Retina (tissue), 1 donor: ENCODE measurements around the gene OMA1.

Experiments
- DNase-seq: peaks from one replicate; pipeline ENCODE4 v3.0.0-alpha.2; 2016

Gene OMA1

DNA sequence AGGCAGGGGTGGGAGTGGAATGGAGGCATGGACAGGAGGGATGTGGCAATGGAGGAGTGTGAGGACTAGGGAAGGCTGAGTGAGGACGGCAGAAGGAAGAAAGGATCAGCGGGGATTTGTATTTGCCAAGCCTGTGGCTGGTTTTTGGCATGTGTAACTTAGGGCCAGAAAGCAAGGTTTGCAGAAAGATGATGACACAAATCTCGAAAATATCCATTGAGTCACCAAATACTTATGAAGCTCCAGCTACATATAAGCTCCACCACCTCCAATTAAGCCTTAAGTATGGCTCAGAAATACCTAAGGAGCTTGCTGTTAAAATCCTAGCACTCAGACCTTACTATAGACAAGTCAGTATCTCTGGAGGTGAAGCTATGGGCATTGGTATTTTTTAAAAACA, 90.1 kb downstream of the OMA1 start:
- DNase-seq: no peak

DNA sequence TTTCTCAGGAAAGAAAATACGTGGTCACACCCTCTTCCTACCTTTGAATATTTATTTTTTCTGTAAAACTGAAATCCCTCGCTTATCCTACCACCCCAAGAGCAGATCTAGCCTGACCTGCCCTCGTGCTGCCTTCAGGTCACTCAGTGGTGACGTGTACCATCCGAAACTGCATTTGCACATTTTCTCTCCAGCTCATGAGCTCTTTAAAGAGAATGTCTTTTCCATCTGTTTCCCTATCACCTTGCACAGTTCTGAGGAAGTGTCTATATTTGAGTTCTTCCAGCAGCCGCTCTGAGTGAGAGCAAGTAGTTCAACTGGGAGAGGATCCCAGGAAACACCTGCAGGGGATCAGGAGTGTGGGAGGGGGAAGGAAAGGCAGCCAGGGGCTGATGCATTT, 91.7 kb downstream of the OMA1 start:
- DNase-seq: no peak

DNA sequence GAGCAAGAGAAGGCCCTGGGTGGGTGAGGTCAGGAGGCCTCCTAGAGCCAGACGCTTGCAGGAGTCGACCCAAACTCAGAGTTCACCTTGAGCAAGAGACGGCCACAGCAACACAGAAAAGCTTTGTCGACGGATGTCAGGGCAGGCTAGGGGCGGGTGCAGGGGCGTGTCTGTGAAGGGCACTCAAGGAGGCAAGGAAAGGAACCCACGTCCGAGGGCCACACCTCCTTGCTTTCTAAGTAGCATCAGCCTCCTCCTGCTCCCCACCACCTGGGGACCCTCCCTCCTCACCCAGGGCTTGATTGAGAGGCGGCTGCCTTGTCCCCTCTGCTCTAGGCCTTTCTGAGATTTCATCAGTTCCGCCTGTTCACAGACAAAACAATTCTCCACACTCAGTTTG, 92.1 kb downstream of the OMA1 start:
- DNase-seq: no peak

DNA sequence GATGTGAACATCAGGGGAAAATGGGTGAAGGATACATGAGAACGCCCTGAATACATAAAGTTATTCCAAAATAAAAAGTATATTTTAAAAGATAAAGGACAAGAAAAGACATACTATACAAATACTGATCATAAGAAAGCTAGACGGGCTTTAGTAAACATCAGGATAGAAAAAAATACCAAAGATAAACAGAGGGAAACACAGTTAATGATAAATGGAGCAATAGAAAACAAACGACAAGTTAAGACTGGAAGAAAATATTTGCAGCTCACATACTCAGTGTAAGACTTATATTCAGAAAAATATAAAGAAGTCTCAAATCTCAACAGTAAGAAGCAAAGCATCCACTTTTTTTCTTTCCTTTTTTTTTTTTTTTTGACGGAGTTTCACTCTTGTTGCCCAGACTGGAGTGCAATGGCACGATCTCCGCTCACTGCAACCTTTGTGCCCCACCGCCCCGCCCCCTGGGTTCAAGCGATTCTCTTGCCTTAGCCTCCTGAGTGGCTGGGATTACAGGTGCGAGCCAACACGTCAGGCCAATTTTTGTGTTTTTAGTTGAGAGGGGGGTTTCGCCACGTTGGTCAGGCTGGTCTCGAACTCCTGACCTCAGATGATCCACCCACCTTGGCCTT, 94.8 kb downstream of the OMA1 start:
- DNase-seq: no peak

DNA sequence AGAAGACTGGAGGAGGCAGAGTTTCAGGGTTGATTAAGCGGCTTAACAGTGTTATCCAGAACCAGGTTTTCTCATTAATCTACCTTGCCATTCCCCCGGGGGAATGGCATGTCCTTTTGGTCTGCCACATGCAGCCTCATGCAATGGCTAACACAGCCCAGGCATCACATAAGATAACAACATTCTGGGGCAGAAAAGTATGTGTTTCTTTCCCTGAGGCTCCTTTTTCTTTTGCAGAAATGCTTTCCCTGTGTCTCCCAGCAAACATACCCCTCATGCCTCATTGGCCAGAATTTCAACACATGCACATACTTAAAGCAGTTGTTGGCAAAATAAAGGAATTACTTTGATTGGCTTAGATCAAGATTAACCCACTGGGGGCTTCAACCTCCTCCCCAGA, 98.6 kb downstream of the OMA1 start:
- DNase-seq: no peak

DNA sequence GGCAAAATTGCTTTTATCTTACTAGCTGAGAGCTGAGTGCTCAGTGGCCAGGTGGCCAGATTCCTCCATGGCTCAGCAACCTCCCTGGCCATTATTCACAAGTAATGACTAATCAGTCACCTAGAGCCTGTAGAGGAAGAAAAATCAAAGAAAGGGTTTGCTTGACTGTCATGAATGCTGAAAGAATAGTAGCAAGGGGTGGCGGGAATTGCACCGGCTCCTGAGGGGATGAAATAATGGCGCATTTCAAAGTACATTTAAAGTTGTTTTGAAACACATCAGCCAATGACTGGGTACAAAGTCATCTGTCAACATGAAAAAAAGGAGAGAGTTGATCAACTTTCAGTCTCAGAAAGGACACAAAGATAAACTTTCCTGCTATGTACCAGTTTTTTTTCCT, 99.5 kb downstream of the OMA1 start:
- no peak for DNase-seq

DNA sequence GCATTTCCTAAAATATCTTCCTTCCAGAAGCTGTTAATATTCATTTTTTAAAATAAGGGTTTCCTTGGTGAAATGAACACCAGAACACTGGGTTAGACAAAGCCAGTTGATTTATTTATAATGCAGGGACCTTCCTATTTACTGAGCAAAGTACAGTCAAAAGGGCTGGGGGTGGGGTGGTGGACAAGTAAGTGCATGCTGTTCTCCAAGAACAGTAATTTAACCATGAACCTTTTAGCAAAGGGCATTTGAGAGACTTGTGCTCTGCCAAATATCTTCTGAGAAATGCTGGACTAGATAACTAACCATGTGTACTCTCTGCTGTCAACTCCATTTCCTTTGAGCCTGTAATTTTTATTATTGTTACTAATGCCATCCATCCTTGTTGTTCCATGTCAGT, 100.2 kb downstream of the OMA1 start:
- no peak for DNase-seq

DNA sequence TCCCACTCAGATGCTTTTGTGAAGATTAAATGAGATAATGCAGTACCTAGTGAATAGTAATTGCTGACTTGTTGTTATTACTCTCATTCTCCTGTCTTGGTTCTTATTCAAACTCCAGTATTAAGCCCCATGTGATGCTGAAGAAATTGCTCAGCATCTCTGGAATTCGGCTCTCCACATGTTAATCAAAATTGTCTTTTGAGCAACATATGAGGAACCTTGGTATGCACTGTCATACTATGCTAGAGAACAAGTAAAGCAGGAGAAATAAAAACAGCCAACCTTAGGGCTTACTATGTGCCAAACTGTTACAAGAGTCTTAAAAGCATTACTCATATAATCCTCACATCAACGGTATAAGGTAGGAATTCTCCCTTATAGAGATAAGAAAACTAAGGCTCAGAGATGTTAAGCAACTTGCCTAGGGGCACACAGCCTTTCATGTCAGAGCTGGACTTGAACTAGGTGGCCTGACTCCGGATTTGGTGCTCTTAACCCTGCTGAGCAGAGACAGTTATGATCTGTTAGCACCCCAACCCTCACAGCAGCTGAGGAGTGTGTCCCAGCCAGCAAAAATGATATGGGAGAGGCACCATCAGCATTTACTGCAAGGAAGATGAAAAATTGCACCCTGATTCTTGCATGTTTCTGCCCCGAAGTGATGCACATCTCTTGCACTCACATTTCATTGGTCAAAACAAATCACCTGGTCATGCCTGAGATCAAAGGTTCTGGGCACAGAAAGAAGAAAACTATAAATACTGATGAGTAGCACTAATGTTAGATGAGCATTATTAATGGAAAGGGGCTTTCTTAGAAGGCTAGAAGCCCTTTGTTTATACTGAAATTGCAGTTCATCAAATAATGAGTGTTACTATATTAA, 102.3 kb downstream of the OMA1 start:
- DNase-seq: no peak

DNA sequence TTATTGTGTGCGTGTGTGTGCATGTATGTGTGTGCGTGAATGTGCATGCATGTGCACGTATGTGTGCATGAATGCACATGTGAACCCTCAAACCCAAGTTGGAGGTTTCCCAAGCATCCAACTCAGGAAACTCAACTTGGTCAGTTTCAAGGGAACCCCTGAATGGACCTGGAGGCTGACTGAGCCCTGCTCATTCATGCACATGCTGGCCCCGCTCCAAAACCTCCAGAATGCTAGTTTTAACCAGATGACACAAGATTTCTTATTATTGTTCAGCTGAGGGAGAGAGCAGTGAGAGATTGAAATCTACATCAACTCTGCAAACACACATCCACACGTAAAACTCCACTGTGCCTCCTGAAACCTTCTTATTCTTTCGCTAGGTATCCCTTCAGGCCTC, 104.4 kb downstream of the OMA1 start:
- DNase-seq: peak; percentile 67

DNA sequence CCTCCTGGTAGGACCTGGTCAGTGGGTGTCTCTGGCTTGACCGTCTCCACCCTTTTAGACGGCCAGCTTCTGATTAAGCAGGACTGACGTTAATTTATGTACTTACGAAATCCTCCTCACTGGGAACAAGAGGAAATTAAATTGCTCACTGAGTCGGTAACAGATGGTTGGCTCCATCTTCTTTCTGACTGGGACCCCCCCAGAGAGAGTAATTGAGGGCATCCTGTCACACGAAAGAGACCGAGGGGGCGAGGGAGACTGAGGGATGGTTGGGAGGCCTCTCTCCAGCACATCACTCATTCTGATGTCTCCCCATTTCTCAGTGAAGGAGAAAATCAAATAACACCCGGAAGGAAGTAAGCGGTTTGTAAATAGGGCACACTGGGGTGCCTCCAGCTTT, 104.8 kb downstream of the OMA1 start:
- DNase-seq: no peak

DNA sequence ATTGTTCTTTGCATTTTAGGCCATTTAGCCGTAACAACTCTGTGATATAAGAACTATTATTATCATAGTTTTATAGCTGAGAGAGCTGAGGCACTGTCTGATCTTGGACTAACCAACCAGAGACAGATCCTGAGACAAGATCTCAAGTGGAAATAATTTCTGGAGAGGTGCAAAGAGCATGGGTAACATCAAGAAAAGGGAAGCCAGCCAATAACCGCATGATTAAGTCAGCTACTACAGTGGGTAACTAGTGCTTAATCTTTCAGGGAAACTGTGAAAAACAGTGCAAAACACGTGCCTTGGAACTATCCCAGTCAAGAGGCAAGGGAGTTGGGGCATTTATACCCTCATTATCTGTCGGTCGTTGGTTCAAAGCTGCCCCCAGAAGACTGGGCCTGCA, 105.8 kb downstream of the OMA1 start:
- DNase-seq: no peak

DNA sequence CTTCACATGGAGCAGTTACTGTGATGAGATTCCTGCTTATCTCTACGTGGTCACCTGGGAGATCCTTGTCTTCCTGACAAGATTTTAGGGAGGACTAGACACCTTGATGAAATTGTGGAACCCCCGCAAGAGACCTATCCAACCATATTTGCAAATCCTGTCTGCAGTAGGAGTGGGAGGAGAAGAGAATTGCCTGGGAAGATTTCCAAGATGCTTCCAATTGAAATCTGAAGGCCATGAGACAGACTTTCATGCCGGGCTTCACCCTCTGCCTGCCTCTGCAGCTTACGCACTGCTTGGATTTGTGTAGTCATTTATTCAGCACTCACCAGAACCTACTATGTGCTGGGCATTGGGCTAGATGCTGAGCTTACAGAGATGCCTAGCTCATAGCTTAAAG, 106.6 kb downstream of the OMA1 start:
- no peak for DNase-seq

DNA sequence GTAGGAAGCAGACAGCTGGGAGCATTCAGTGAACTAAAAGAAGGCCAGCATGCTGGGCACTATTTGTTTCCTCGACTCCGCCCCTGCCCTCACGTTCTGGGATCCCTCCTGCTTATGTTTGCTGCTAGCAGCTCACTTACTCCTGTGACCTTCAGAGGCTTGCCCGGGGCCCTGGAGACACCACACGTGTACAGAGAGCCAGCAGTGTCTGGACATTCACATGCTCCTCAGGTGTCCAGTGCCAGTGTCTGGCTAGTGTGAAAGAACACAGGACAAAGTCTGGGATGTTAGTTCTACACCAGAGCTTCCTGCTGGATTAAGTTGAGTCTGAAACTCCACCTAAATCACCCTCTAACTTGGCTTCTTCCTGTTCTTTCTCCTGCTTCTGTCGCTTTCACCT, 108.1 kb downstream of the OMA1 start:
- DNase-seq: no peak

DNA sequence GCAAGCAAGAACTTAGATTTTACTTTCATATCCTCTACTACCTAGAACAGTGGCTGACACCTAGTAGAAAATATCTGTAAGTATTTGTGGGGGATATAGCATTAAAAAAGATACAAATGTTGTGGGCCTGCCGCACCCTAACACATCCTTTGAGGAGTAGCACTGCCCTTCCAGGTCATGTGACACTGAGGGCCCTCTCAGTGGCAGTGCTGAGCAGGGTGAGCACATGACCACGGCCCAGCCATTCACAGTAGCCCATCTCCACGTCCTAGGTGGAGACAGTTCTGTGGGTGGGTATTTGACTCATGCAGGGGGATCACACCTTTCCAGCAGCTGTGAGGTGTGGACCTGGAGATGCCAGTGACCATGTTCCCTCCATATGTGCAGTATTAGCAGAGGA, 108.9 kb downstream of the OMA1 start:
- DNase-seq: no peak

DNA sequence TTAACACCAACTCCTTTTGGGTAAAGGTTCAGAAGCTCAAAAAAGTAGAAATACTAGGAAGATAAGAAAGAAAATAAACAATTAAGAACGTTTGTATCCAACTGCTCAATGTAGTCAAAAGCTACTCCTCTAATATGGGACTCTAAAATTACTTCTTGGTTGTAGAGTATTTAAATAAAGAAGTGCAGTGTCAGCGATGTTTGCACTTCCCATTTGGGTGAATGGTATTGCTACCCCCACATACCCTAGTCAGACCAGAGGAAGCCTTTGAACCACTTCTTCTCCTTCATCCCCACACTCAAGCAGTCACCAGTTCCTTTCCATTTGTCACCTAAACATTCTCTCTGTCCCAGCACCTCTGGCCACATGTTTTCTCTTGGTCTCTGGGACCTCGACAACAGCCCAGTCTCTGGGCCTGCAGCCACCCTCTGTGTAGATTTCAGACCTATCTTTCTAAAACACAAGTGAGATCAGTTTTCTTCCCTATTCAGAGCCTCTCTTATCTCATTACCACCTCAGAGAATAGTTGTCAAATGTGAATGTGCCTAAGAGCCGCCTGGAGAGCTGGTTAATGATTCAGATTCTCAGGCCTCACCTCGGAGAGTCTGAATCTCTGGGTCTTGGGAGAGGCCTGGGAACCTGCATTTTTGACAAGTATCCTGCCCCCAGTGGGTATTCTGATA, 109.8 kb downstream of the OMA1 start:
- no peak for DNase-seq

DNA sequence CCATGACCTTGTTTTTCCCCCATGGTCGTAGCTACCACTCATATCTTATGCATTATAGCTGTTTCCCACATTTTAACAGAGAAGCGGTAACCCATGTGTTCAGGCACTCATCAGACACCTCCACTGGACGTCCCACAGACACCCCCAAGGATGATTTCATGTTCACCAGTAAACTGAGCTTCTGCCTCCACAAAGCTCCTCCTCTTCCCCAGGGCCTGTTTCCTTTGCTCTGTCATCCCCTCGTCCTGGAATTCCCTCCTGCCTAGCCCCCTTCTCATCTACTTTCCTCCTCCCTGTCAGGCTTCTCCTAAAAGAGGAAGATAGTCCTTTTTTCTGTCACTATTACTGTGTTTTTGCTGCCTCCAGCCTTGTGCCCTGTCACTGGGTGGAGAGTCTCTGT, 111.2 kb downstream of the OMA1 start:
- DNase-seq: no peak

DNA sequence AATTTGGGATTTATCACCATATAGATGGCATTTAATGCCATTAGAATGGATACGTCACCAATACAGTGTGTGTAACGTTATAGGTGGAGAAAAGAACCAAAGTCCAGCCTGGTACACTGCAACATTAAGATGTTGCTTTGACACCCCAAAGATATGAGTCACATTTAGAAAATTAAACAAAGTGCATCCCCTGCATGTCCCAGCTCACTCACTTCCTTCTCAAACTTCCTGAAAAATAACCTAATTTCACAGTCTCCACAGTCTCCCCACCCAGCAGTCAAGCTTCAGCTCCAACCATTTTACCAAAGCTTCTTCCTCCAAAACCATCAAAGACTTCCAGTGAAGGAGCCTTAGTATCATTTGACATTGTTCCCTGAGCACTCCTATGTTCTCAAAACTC, 111.9 kb downstream of the OMA1 start:
- no peak for DNase-seq

DNA sequence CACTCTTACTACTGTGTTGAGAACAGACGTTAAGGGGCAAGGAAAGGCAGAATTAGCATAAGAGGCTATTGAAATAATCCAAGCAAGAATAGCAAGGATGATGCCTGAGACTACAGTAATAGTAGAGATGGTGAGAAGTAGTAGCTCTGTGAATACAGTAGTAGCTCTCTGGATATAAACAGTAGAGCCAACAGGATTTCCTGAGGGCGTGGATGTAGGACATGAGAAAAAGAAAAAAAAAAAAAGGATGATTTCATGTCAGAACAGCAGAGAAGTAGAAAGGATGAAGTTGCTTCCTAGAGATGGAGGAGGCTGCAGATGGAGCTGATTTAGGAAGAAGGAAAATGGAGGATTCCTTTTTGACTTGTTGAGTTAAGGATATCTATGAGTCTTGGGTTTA, 112.3 kb downstream of the OMA1 start:
- no peak for DNase-seq

DNA sequence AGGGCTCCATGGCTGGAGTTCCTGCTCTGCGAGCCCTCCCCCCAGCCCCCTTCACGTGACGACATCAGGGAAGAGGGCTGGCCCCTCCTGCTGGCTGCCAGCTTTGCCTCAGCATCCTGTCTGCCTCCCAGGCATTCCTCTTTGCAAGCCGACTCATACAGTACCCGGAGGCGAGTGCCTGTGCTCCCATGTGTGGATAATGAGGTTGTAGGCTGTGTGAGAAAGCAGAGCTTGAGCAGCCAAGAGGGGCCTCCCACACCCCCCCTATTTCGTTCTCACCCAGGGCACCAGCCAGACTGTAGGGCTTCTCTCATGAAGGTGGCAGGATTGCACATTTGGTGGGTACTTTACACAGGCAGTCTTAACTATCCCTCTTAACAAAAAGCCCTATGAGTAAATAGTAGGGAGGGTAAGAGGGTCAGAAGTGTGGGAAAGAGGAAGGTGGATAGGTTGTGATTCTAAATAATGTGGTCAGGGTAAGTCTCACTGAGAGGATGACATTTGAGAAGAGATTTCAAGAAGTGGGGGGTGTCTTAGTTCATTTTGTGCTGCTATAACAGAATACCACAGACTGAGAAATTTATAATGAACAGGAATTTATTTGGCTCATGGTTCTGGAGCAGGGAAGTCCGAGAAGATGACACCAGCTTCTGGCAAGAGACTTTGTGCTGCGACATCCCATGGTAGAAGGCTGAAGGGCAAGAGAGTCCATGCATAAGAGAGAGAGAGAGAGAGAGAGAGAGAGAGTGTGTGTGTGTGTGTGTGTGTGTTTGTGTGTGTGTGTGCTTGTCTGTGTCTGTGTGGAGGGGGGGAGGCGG, 113.5 kb downstream of the OMA1 start:
- peak; percentile 90 for DNase-seq

DNA sequence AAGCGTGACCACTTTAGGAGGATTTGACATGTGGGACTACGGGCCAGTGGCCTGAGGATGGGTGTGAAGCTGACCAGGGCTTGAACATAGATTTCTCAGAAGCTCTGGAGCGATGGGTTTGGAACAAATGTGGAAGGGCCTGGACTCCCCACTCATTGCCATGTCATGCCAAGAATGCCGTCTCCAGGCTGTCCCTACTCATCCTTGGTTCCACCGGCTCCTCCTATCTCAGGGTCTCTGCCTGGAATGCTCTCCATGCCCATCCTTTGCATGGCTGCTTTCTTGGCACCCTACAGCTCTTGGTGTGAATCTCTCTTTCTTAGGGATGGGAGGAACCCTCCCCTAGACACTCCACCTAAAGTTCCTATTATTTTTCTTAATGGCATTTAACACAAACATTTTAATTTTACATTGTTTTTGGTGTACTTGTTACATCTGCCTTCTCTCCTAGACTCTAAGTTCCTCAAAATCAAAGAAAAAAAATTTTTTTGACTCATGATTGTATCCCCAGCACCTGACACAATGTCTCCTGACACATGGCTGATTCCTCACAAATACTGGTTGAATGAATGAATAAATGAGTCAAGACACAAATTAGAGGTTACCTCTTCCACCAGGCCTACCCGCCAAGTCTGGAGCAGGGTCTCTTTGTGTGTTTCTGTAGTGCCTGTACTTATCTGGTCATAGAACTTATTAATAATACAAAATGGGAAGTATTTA, 114.5 kb downstream of the OMA1 start:
- DNase-seq: no peak
